ENCODE results near the gene DSTYK. TPM values are rescaled to one million over a fixed set of nuclear protein-coding genes. Genes with fewer than 3 reads are reported as not detected.

DSTYK gene
- total RNA-seq, 1 donor from 2014 or later: 13.0 TPM

GRCh38 chr1:205227584-205228013 is 16.1 kb upstream of the DSTYK start, which contains the start of gene TMCC2:
TSS of gene TMCC2 (plus strand) at chr1:205227946. CDS start at chr1:205228565, 619 bp downstream.
- Histone ChIP-seq H3K4me2 (peak within 1 kb of the TSS; percentile 98), H3F3A (ENCODE audit: low read depth) (peaks cover 30% of the 10 kb centered on the region), H3K9me3 (ENCODE audit: low read depth) (no peaks in the 10 kb centered on the region), H3K27me3 (peaks cover 9% of the 10 kb centered on the region), H3K36me3 (no peaks in the 10 kb centered on the region), H4K20me1 (ENCODE audit: low read depth) (peaks cover 12% of the 10 kb centered on the region), H3K9ac (no peak within 1 kb of the TSS), H3K4me3 (peak within 1 kb of the TSS; percentile 90), H3K4me1 (peaks cover 26% of the 10 kb centered on the region), H3K79me2 (ENCODE audit: low read depth) (peaks cover 10% of the 10 kb centered on the region), H2AFZ (replicated peaks) (peak within 1 kb of the TSS; percentile 83), H3K27ac (no peak within 1 kb of the TSS)
- peak within 1 kb of the TSS; percentile 22 for H3K27ac Mint-ChIP-seq
- DNase-seq (ENCODE audit: low spot score): peak; percentile 99
- H3K4me3 Mint-ChIP-seq: peak within 1 kb of the TSS; percentile 92
- no peak for TF ChIP-seq CTCF (IDR thresholded peaks at IDR 0.05)
- H3K36me3 Mint-ChIP-seq: peaks cover 2% of the 10 kb centered on the region
- no peaks in the 10 kb centered on the region for H3K9me3 Mint-ChIP-seq
- peaks cover 6% of the 10 kb centered on the region for H3K27me3 Mint-ChIP-seq (ENCODE audit: insufficient read depth, low read depth)
- H3K4me1 Mint-ChIP-seq: peaks cover 39% of the 10 kb centered on the region

GRCh38 chr1:205226868-205227583 is 15.5 kb upstream of the DSTYK start:
- peaks cover 26% of the 10 kb centered on the region for H3K4me1 ChIP-seq
- H3K27me3 Mint-ChIP-seq (ENCODE audit: insufficient read depth, low read depth): peaks cover 6% of the 10 kb centered on the region
- peak overlapping the region; percentile 83 for H2AFZ ChIP-seq (replicated peaks)
- peak overlapping the region; percentile 22 for H3K27ac Mint-ChIP-seq
- H3K36me3 Mint-ChIP-seq: no peaks in the 10 kb centered on the region
- peaks cover 12% of the 10 kb centered on the region for H4K20me1 ChIP-seq (ENCODE audit: low read depth)
- peaks cover 10% of the 10 kb centered on the region for H3K79me2 ChIP-seq (ENCODE audit: low read depth)
- H3K9me3 Mint-ChIP-seq: no peaks in the 10 kb centered on the region
- TF ChIP-seq EZH2 (IDR thresholded peaks at IDR 0.05): no peak
- TF ChIP-seq EZH2phosphoT487 (IDR thresholded peaks at IDR 0.05): no peak
- no peak for TF ChIP-seq CTCF (IDR thresholded peaks at IDR 0.05)
- peak overlapping the region; percentile 89 for H3K4me3 Mint-ChIP-seq
- H3K4me3 ChIP-seq: peak overlapping the region; percentile 66
- no peak overlapping the region for H3K27ac ChIP-seq
- no peak for DNase-seq (ENCODE audit: low spot score)
- no peaks in the 10 kb centered on the region for H3K36me3 ChIP-seq
- H3K4me2 ChIP-seq: peak overlapping the region; percentile 81
- no peaks in the 10 kb centered on the region for H3K9me3 ChIP-seq (ENCODE audit: low read depth)
- peaks cover 9% of the 10 kb centered on the region for H3K27me3 ChIP-seq
- no peak overlapping the region for H3K9ac ChIP-seq
- peaks cover 39% of the 10 kb centered on the region for H3K4me1 Mint-ChIP-seq
- peaks cover 30% of the 10 kb centered on the region for H3F3A ChIP-seq (ENCODE audit: low read depth)

GRCh38 chr1:205225901-205226765 is 14.6 kb upstream of the DSTYK start:
- peaks cover 37% of the 10 kb centered on the region for H3K4me1 Mint-ChIP-seq
- Histone ChIP-seq H3F3A (ENCODE audit: low read depth) (peaks cover 32% of the 10 kb centered on the region), H3K27me3 (peaks cover 9% of the 10 kb centered on the region), H3K4me3 (no peak overlapping the region), H3K79me2 (ENCODE audit: low read depth) (peaks cover 6% of the 10 kb centered on the region), H3K9me3 (ENCODE audit: low read depth) (no peaks in the 10 kb centered on the region), H3K36me3 (no peaks in the 10 kb centered on the region), H3K27ac (no peak overlapping the region), H3K4me1 (peaks cover 26% of the 10 kb centered on the region), H2AFZ (replicated peaks) (peak overlapping the region; percentile 83), H3K9ac (no peak overlapping the region), H3K4me2 (peak overlapping the region; percentile 81), H4K20me1 (ENCODE audit: low read depth) (peaks cover 12% of the 10 kb centered on the region)
- DNase-seq (ENCODE audit: low spot score): no peak
- TF ChIP-seq EZH2 (IDR thresholded peaks at IDR 0.05): no peak
- TF ChIP-seq CTCF (IDR thresholded peaks at IDR 0.05): no peak
- TF ChIP-seq EZH2phosphoT487 (IDR thresholded peaks at IDR 0.05): no peak
- H3K4me3 Mint-ChIP-seq: peak overlapping the region; percentile 89
- no peaks in the 10 kb centered on the region for H3K9me3 Mint-ChIP-seq
- peaks cover 6% of the 10 kb centered on the region for H3K27me3 Mint-ChIP-seq (ENCODE audit: insufficient read depth, low read depth)
- no peaks in the 10 kb centered on the region for H3K36me3 Mint-ChIP-seq
- H3K27ac Mint-ChIP-seq: peak overlapping the region; percentile 22

Measured in neural progenitor cell (in vitro differentiated cells).